ENCODE results near the gene ACOT7.

ACOT7 gene

GRCh38 chr1:6260961-6261614, 132.5 kb downstream of the ACOT7 start, which contains the start of gene GPR153:
GPR153 (minus strand) TSS chr1:6261098; CDS start chr1:6254905, 6,193 bp downstream.
- Histone ChIP-seq H3K9ac (ENCODE audit: low read depth, low read length) (peak within 1 kb of the TSS; percentile 42; the same call in 1 of the 2 replicates), H3K27me3 (ENCODE audit: insufficient read depth, low read length) (peaks cover 34% of the 10 kb centered on the region), H3K4me3 (ENCODE audit: low read length) (peak within 1 kb of the TSS; percentile 67), H3K36me3 (ENCODE audit: insufficient read depth, low read length) (peaks cover 5% of the 10 kb centered on the region; the same call in 1 of the 2 replicates), H3K4me1 (ENCODE audit: insufficient read depth, low read length) (no peaks in the 10 kb centered on the region), H3K9me3 (ENCODE audit: insufficient read depth, low read depth, low read length) (no peaks in the 10 kb centered on the region), H3K27ac (ENCODE audit: low read depth, low read length) (no peak within 1 kb of the TSS)
- WGBS: under 1% methylated on average over 78 of the region's 78 CpGs

- Histone ChIP-seq H3K27ac (ENCODE audit: low read depth, low read length) (no peak overlapping the region), H3K4me3 (ENCODE audit: low read length) (peak overlapping the region; percentile 67), H3K9me3 (ENCODE audit: insufficient read depth, low read depth, low read length) (no peaks in the 10 kb centered on the region), H3K27me3 (ENCODE audit: insufficient read depth, low read length) (peaks cover 34% of the 10 kb centered on the region), H3K36me3 (ENCODE audit: insufficient read depth, low read length) (peaks cover 5% of the 10 kb centered on the region; the same call in 1 of the 2 replicates), H3K9ac (ENCODE audit: low read depth, low read length) (peak overlapping the region; percentile 42; the same call in 1 of the 2 replicates), H3K4me1 (ENCODE audit: insufficient read depth, low read length) (no peaks in the 10 kb centered on the region)
- WGBS: under 1% methylated on average over 61 of the region's 61 CpGs
Measured at GRCh38 chr1:6260433-6260934, 133.1 kb downstream of the ACOT7 start.

- Histone ChIP-seq H3K27ac (ENCODE audit: low read depth, low read length) (no peak overlapping the region), H3K4me1 (ENCODE audit: insufficient read depth, low read length) (no peaks in the 10 kb centered on the region), H3K27me3 (ENCODE audit: insufficient read depth, low read length) (peaks cover 34% of the 10 kb centered on the region), H3K36me3 (ENCODE audit: insufficient read depth, low read length) (peaks cover 5% of the 10 kb centered on the region; the same call in 1 of the 2 replicates), H3K4me3 (ENCODE audit: low read length) (peak overlapping the region; percentile 67), H3K9ac (ENCODE audit: low read depth, low read length) (no peak overlapping the region), H3K9me3 (ENCODE audit: insufficient read depth, low read depth, low read length) (no peaks in the 10 kb centered on the region)
- WGBS: 12% methylated on average over 37 of the region's 46 CpGs
Measured at GRCh38 chr1:6259491-6260362, 133.8 kb downstream of the ACOT7 start.

GRCh38 chr1:6258675-6259074, 134.9 kb downstream of the ACOT7 start:
- Histone ChIP-seq H3K27me3 (ENCODE audit: insufficient read depth, low read length) (peaks cover 34% of the 10 kb centered on the region), H3K4me1 (ENCODE audit: insufficient read depth, low read length) (no peaks in the 10 kb centered on the region), H3K36me3 (ENCODE audit: insufficient read depth, low read length) (no peaks in the 10 kb centered on the region), H3K9ac (ENCODE audit: low read depth, low read length) (no peak overlapping the region), H3K27ac (ENCODE audit: low read depth, low read length) (no peak overlapping the region), H3K4me3 (ENCODE audit: low read length) (no peak overlapping the region), H3K9me3 (ENCODE audit: insufficient read depth, low read depth, low read length) (no peaks in the 10 kb centered on the region)
- WGBS: 84% methylated on average over 10 of the region's 10 CpGs

- peaks cover 34% of the 10 kb centered on the region for H3K27me3 ChIP-seq (ENCODE audit: insufficient read depth, low read length)
- H3K4me1 ChIP-seq (ENCODE audit: insufficient read depth, low read length): no peaks in the 10 kb centered on the region
- 94% methylated on average over 8 of the region's 8 CpGs for WGBS
- no peak overlapping the region for H3K27ac ChIP-seq (ENCODE audit: low read depth, low read length)
- no peak overlapping the region for H3K4me3 ChIP-seq (ENCODE audit: low read length)
- no peaks in the 10 kb centered on the region for H3K9me3 ChIP-seq (ENCODE audit: insufficient read depth, low read depth, low read length)
- H3K9ac ChIP-seq (ENCODE audit: low read depth, low read length): no peak overlapping the region
- no peaks in the 10 kb centered on the region for H3K36me3 ChIP-seq (ENCODE audit: insufficient read depth, low read length)
Measured at GRCh38 chr1:6257541-6258069, 136.0 kb downstream of the ACOT7 start.

- WGBS: 91% methylated on average over 13 of the region's 13 CpGs
- Histone ChIP-seq H3K9ac (ENCODE audit: low read depth, low read length) (no peak overlapping the region), H3K4me1 (ENCODE audit: insufficient read depth, low read length) (no peaks in the 10 kb centered on the region), H3K4me3 (ENCODE audit: low read length) (no peak overlapping the region), H3K27me3 (ENCODE audit: insufficient read depth, low read length) (peaks cover 32% of the 10 kb centered on the region), H3K27ac (ENCODE audit: low read depth, low read length) (no peak overlapping the region), H3K36me3 (ENCODE audit: insufficient read depth, low read length) (no peaks in the 10 kb centered on the region), H3K9me3 (ENCODE audit: insufficient read depth, low read depth, low read length) (no peaks in the 10 kb centered on the region)
Measured at GRCh38 chr1:6256645-6257044, 136.9 kb downstream of the ACOT7 start.

- Histone ChIP-seq H3K36me3 (ENCODE audit: insufficient read depth, low read length) (no peaks in the 10 kb centered on the region), H3K4me3 (ENCODE audit: low read length) (no peak overlapping the region), H3K27me3 (ENCODE audit: insufficient read depth, low read length) (peaks cover 42% of the 10 kb centered on the region), H3K4me1 (ENCODE audit: insufficient read depth, low read length) (no peaks in the 10 kb centered on the region), H3K9ac (ENCODE audit: low read depth, low read length) (no peak overlapping the region), H3K27ac (ENCODE audit: low read depth, low read length) (no peak overlapping the region), H3K9me3 (ENCODE audit: insufficient read depth, low read depth, low read length) (no peaks in the 10 kb centered on the region)
- WGBS: 93% methylated on average over 16 of the region's 16 CpGs
Measured at GRCh38 chr1:6254691-6255090, 138.9 kb downstream of the ACOT7 start.

GRCh38 chr1:6253380-6253779, 140.2 kb downstream of the ACOT7 start:
- no peak overlapping the region for H3K4me3 ChIP-seq (ENCODE audit: low read length)
- no peaks in the 10 kb centered on the region for H3K36me3 ChIP-seq (ENCODE audit: insufficient read depth, low read length)
- H3K4me1 ChIP-seq (ENCODE audit: insufficient read depth, low read length): no peaks in the 10 kb centered on the region; the same call in 1 of the 2 replicates
- no peak overlapping the region for H3K9ac ChIP-seq (ENCODE audit: low read depth, low read length)
- peaks cover 42% of the 10 kb centered on the region for H3K27me3 ChIP-seq (ENCODE audit: insufficient read depth, low read length)
- WGBS: 95% methylated on average over 9 of the region's 9 CpGs
- no peak overlapping the region for H3K27ac ChIP-seq (ENCODE audit: low read depth, low read length)
- no peaks in the 10 kb centered on the region for H3K9me3 ChIP-seq (ENCODE audit: insufficient read depth, low read depth, low read length)

GRCh38 chr1:6252374-6252710, 141.2 kb downstream of the ACOT7 start:
- Histone ChIP-seq H3K9me3 (ENCODE audit: insufficient read depth, low read depth, low read length) (no peaks in the 10 kb centered on the region), H3K36me3 (ENCODE audit: insufficient read depth, low read length) (no peaks in the 10 kb centered on the region), H3K4me3 (ENCODE audit: low read length) (no peak overlapping the region), H3K9ac (ENCODE audit: low read depth, low read length) (no peak overlapping the region), H3K27me3 (ENCODE audit: insufficient read depth, low read length) (peaks cover 47% of the 10 kb centered on the region), H3K4me1 (ENCODE audit: insufficient read depth, low read length) (no peaks in the 10 kb centered on the region; the same call in 1 of the 2 replicates), H3K27ac (ENCODE audit: low read depth, low read length) (no peak overlapping the region)
- 84% methylated on average over 4 of the region's 4 CpGs for WGBS

GRCh38 chr1:6251681-6252373, 141.7 kb downstream of the ACOT7 start:
- no peak overlapping the region for H3K27ac ChIP-seq (ENCODE audit: low read depth, low read length)
- H3K27me3 ChIP-seq (ENCODE audit: insufficient read depth, low read length): peaks cover 52% of the 10 kb centered on the region
- H3K9me3 ChIP-seq (ENCODE audit: insufficient read depth, low read depth, low read length): no peaks in the 10 kb centered on the region
- H3K36me3 ChIP-seq (ENCODE audit: insufficient read depth, low read length): no peaks in the 10 kb centered on the region
- 83% methylated on average over 15 of the region's 15 CpGs for WGBS
- no peak overlapping the region for H3K4me3 ChIP-seq (ENCODE audit: low read length)
- peaks cover 2% of the 10 kb centered on the region; the same call in 1 of the 2 replicates for H3K4me1 ChIP-seq (ENCODE audit: insufficient read depth, low read length)
- no peak overlapping the region for H3K9ac ChIP-seq (ENCODE audit: low read depth, low read length)
